Measurements from ENCODE around the gene LRRC53.

The LRRC53 gene

GRCh38 chr1:74512170-74512915 lies at the start of gene LRRC53:
Gene LRRC53 (minus strand): TSS chr1:74512611. CDS start chr1:74483349, 29,262 bp downstream.
- DNase-seq: no peak

- no peak for DNase-seq
Measured at GRCh38 chr1:74549932-74550331, 37.5 kb upstream of the LRRC53 start.

- no peak for DNase-seq
Measured at GRCh38 chr1:74548961-74549750, 36.7 kb upstream of the LRRC53 start.

GRCh38 chr1:74545821-74546220 lies 33.4 kb upstream of the LRRC53 start:
- no peak for DNase-seq

- no peak for DNase-seq
Measured at GRCh38 chr1:74534241-74534640, 21.8 kb upstream of the LRRC53 start.

DNA sequence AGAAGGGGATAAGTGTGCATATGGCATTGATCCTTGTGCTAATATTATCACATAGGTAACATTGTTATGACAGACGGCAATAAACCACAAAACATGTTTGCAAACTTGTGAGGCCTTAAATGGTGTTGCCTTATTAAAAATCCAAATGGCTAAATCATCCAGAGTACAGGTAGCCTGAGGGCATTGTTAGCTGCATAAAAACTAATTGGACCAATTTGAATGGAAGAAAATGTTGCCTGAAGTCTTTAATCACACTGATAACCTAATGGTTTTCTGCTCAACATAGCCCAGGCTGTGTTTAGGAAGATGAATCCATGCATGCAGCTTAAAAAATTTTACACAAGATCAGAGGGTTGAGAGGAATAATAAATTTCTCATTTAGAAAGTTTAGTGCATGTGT lies 19.4 kb upstream of the LRRC53 start:
- DNase-seq: no peak

DNA sequence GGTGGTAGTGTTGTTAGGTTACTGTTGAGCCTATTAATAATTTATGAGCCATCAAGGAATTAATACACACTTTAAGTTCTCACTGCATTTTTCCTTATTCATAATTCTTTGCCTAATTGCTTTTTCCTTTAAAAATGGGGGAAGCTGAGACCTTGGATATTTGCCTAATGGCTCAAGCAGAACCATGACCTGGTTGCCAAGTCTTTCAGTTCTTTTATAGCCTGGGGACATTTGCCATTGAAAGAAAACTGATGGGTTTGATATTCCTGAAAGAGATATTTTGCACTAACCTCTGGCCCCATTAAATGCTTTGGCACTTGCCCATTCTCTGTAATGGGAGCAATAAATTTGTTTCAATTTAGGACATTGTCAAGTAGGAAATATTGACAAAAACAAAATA lies 18.5 kb upstream of the LRRC53 start:
- no peak for DNase-seq

GRCh38 chr1:74528123-74528522 lies 15.7 kb upstream of the LRRC53 start:
- no peak for DNase-seq

DNA sequence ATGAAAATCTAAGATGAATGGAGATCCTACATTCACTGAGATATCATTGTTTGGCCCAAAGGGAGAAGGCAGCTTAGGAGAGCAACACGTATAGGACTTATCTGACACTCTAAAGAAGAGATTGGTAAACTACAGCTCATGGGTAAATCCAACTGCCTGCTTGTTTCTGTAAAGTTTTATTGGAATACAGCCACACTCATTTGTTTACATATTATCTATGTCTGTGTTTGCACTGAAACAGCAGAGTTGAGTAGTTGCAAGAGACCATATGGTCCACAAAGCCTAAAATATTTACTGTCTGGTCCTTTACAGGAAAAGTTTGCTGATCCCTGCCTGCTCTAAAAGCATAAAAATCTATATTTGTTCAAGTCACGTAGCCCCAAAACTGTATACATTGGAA lies 14.3 kb upstream of the LRRC53 start:
- no peak for DNase-seq

DNA sequence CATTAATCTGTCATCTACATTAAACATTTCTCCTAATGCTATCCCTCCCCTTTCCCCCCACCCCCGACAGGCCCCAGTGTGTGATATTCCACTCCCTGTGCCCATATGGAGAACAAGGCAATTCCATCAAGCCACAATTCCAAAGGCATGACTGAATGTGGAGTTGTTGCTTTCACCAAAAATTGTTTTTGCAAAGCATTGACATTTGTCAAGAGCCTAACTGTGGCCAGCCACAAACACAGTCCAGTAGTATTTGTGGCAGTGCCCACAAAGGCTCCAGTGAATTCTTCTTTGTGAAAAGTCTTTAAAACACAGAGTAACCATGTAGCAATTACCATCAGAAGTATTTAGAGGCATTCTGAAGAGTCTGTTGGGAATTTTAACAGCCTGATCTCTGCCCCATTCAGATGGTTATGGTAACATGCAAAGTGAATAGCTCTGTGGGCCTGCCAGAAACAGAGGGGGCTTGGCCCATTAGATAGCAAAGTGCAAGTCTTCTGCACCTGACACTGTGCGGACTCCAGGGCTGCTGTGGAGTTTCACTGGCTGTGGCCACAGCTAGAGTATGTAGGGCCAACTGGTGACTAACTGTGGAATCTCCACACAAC lies 11.6 kb upstream of the LRRC53 start:
- DNase-seq: no peak

- DNase-seq: no peak
Measured at GRCh38 chr1:74522148-74522547, 9.7 kb upstream of the LRRC53 start.

GRCh38 chr1:74517599-74518051 lies 5.2 kb upstream of the LRRC53 start:
- no peak for DNase-seq

GRCh38 chr1:74513411-74514300 lies 1.2 kb upstream of the LRRC53 start:
- no peak for DNase-seq

- no peak for DNase-seq
Measured at GRCh38 chr1:74508449-74508848, 4.0 kb downstream of the LRRC53 start.

- DNase-seq: no peak
Measured at GRCh38 chr1:74505928-74506710, 6.3 kb downstream of the LRRC53 start.

GRCh38 chr1:74504933-74505512 lies 7.4 kb downstream of the LRRC53 start:
- DNase-seq: no peak

- DNase-seq: peak; percentile 37
Measured at GRCh38 chr1:74504125-74504932, 8.1 kb downstream of the LRRC53 start.

GRCh38 chr1:74502858-74503257 lies 9.6 kb downstream of the LRRC53 start:
- DNase-seq: no peak

- DNase-seq: no peak
Measured at GRCh38 chr1:74502432-74502831, 10.0 kb downstream of the LRRC53 start.

DNA sequence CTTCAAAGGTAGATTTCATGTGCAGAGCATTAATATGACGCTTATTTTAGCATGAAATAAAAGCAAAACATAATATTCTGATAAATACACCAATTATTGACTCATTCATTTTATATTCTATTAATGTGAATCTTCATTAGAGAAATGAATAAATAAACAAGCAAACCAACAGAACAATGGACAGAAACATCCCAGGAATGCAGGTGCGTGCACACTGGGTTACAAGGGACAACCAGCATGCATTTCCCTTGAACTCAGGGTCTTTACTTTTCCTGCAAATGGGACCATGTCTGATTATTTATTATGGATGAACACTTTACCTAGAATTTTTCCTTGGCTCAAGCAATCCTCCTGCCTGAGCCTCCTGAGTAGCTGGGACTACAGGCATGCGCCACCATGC lies 13.5 kb downstream of the LRRC53 start:
- no peak for DNase-seq

DNA sequence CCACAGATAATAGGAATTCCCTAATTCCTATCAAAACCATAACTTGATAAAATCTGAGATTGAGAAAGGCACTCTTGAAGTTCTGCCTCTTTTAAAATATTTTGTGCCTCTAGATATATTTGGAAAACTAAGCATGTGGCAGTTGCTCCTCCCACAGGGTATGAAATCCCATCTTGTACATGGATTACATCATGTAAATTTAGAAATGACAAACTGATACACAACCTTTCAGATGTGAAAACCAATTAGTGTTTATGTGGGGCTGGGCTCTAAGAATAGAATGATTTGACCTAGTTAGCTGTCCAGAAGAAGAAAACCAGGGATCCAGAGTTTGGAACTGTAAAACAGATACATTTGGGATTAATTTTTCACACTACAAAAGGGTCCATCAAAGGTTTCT lies 15.7 kb downstream of the LRRC53 start:
- no peak for DNase-seq
